RCC 7860 (cell line): ENCODE results near the gene ZNF804B.

ENCODE experiments used
- DNase-seq: peaks from one replicate; pipeline ENCODE4 v3.0.0-alpha.2; 2015; ENCODE audit warnings: low spot score
- FAIRE-seq: peaks from 2 replicates; lab custom pipeline; 2012; peaks lifted over from hg19 to GRCh38; lab: Jason Lieb, UNC

Gene ZNF804B

GRCh38 chr7:88826222-88826621 is 66.7 kb downstream of the ZNF804B start:
- FAIRE-seq, result no peak

GRCh38 chr7:88835147-88835728 is 75.7 kb downstream of the ZNF804B start:
- peak; percentile 76 for FAIRE-seq

More at GRCh38 chr7:88826222-88826621, 66.7 kb downstream of the ZNF804B start:
- DNase-seq, result no peak

GRCh38 chr7:88842201-88842600 is 82.7 kb downstream of the ZNF804B start:
- DNase-seq, result no peak
- FAIRE-seq, result no peak

More at GRCh38 chr7:88835147-88835728, 75.7 kb downstream of the ZNF804B start:
- peak; percentile 33 for DNase-seq

- FAIRE-seq (no peak), DNase-seq (no peak)
These were observed 85.6 kb downstream of the ZNF804B start for GRCh38 chr7:88845091-88845490.

- no peak for FAIRE-seq
- no peak for DNase-seq
These were observed 91.7 kb downstream of the ZNF804B start for GRCh38 chr7:88851220-88851619.

GRCh38 chr7:88859288-88859687 is 99.8 kb downstream of the ZNF804B start:
- no peak for FAIRE-seq
- DNase-seq, result no peak

- FAIRE-seq (no peak), DNase-seq (no peak)
These were observed 106.9 kb downstream of the ZNF804B start for GRCh38 chr7:88866265-88866863.

- DNase-seq (no peak), FAIRE-seq (no peak)
These were observed 107.7 kb downstream of the ZNF804B start for GRCh38 chr7:88867158-88867557.

- no peak for FAIRE-seq
These were observed 109.0 kb downstream of the ZNF804B start for GRCh38 chr7:88868456-88868855.

GRCh38 chr7:88881136-88881535 is 121.6 kb downstream of the ZNF804B start:
- no peak for FAIRE-seq
- DNase-seq, result no peak

More at GRCh38 chr7:88868456-88868855, 109.0 kb downstream of the ZNF804B start:
- DNase-seq, result no peak

GRCh38 chr7:88885131-88885530 is 125.6 kb downstream of the ZNF804B start:
- DNase-seq (no peak), FAIRE-seq (no peak)

- no peak for FAIRE-seq
- DNase-seq, result no peak
These were observed 129.2 kb downstream of the ZNF804B start for GRCh38 chr7:88888684-88889083.

GRCh38 chr7:88910516-88910915 is 151.0 kb downstream of the ZNF804B start:
- no peak for DNase-seq
- FAIRE-seq, result no peak

GRCh38 chr7:88912852-88913251 is 153.4 kb downstream of the ZNF804B start:
- no peak for FAIRE-seq
- DNase-seq, result no peak

- FAIRE-seq (peak; percentile 46), DNase-seq (no peak)
These were observed 156.1 kb downstream of the ZNF804B start for GRCh38 chr7:88915615-88916014.

GRCh38 chr7:88919478-88920131 is 160.1 kb downstream of the ZNF804B start:
- FAIRE-seq (no peak), DNase-seq (no peak)

- no peak for FAIRE-seq
- DNase-seq, result no peak
These were observed 163.4 kb downstream of the ZNF804B start for GRCh38 chr7:88922944-88923343.

GRCh38 chr7:88928276-88928675 is 168.8 kb downstream of the ZNF804B start:
- FAIRE-seq, result no peak

GRCh38 chr7:88929719-88930118 is 170.2 kb downstream of the ZNF804B start:
- no peak for DNase-seq
- peak; percentile 39 for FAIRE-seq

More at GRCh38 chr7:88928276-88928675, 168.8 kb downstream of the ZNF804B start:
- no peak for DNase-seq

GRCh38 chr7:88933285-88933684 is 173.8 kb downstream of the ZNF804B start:
- DNase-seq (no peak), FAIRE-seq (no peak)

GRCh38 chr7:88942815-88943501 is 183.5 kb downstream of the ZNF804B start:
- no peak for DNase-seq
- no peak for FAIRE-seq

GRCh38 chr7:88951826-88952225 is 192.3 kb downstream of the ZNF804B start:
- no peak for DNase-seq

More at GRCh38 chr7:88951826-88952225, 192.3 kb downstream of the ZNF804B start:
- FAIRE-seq, result no peak
